SK-N-SH treated with all-trans-retinoic acid at 6 μM for 48 hours (cell line): ENCODE measurements around the gene PCDHGA7.

Experiments used
- BACH2 ChIP-seq: fragments of 250-450 bp; sonication (Bioruptor Pico); IDR thresholded peaks from 2 replicates; pipeline ENCODE4 v1.9.0; 2021; ENCODE audit warnings: mild to moderate bottlenecking, borderline replicate concordance
- CSRNP3 ChIP-seq: fragments of 250-450 bp; sonication (Bioruptor Pico); IDR thresholded peaks from 2 replicates; pipeline ENCODE4 v1.5.1; 2021; ENCODE audit warnings: mild to moderate bottlenecking, moderate library complexity
- ESRRG ChIP-seq: fragments of 250-450 bp; sonication (Bioruptor Pico); IDR thresholded peaks from 2 replicates; pipeline ENCODE4 v1.6.1; 2021; ENCODE audit warnings: mild to moderate bottlenecking
- POU6F1 ChIP-seq: fragments of 250-450 bp; sonication (Bioruptor Pico); IDR thresholded peaks from 2 replicates; pipeline ENCODE4 v1.8.0; 2021; ENCODE audit warnings: low read depth, mild to moderate bottlenecking, moderate library complexity, borderline replicate concordance
- RARB ChIP-seq: fragments of 250-450 bp; sonication (Bioruptor Pico); IDR thresholded peaks from 2 replicates; pipeline ENCODE4 v1.8.0; 2021; ENCODE audit warnings: mild to moderate bottlenecking, moderate library complexity
- SNAI2 ChIP-seq: fragments of 250-450 bp; sonication (Bioruptor Pico); IDR thresholded peaks from 2 replicates; pipeline ENCODE4 v1.5.0; 2020; ENCODE audit warnings: mild to moderate bottlenecking, moderate library complexity
- TF ChIP-seq, protein P1 (sequence below): fragments of 250-450 bp; sonication (Bioruptor Pico); IDR thresholded peaks from 2 replicates; pipeline ENCODE4 v1.8.0; 2020; ENCODE audit warnings: mild to moderate bottlenecking, moderate library complexity, borderline replicate concordance

DNA sequence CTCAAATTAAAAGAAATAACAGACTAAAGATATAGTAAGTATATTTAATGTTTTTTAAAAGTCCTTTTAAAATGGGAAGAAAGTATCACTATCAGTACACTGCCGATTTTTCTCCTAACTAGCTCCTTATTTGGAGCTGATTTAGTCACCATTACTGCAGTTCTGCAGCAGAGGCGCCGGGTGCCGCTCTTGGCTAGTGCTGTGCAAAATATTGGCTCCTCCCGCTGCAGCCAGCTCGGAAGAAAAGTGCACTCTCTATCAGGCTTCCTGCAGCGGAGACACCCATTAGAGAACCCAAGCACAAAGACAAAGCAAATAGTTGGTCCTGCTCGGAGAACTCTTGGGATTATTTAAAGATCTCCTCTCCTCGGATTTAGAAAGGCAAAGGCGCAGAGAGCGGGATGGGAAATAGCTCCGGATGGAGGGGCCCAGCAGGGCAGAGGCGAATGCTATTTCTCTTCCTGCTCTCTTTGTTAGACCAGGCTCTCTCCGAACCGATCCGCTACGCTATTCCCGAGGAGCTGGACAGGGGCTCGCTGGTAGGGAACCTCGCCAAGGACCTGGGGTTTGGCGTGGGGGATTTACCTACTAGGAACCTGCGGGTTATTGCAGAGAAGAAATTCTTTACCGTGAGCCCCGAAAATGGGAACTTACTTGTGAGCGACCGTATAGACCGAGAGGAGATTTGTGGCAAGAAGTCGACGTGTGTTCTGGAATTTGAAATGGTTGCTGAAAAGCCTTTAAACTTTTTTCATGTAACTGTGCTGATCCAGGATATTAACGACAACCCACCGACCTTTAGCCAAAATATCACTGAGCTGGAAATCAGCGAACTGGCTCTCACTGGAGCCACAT lies 12.3 kb upstream of the PCDHGA7 start, which contains the start of gene PCDHGB3:
- TF ChIP-seq CSRNP3 (CRISPR knock-in tag) (no peak), SNAI2 (no peak), ESRRG (no peak), RARB (CRISPR knock-in tag) (no peak), BACH2 (CRISPR knock-in tag) (no peak), POU6F1 (CRISPR knock-in tag) (no peak)
- TF ChIP-seq, protein P1, sequence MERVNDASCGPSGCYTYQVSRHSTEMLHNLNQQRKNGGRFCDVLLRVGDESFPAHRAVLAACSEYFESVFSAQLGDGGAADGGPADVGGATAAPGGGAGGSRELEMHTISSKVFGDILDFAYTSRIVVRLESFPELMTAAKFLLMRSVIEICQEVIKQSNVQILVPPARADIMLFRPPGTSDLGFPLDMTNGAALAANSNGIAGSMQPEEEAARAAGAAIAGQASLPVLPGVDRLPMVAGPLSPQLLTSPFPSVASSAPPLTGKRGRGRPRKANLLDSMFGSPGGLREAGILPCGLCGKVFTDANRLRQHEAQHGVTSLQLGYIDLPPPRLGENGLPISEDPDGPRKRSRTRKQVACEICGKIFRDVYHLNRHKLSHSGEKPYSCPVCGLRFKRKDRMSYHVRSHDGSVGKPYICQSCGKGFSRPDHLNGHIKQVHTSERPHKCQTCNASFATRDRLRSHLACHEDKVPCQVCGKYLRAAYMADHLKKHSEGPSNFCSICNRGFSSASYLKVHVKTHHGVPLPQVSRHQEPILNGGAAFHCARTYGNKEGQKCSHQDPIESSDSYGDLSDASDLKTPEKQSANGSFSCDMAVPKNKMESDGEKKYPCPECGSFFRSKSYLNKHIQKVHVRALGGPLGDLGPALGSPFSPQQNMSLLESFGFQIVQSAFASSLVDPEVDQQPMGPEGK (CRISPR knock-in tag) = no peak
